Measurements from ENCODE around the gene DOCK7.
"Not testable (repeated sequence)": the region's sequence is repeated elsewhere in the genome, so short reads cannot be mapped to it uniquely, and the experiment has no call there.

Gene DOCK7

GRCh38 chr1:62528015-62528414 is 160.2 kb downstream of the DOCK7 start:
- DNase-seq (ENCODE audit: low read depth), result no peak

GRCh38 chr1:62527346-62527745 is 160.8 kb downstream of the DOCK7 start:
- not testable (repeated sequence) for DNase-seq (ENCODE audit: low read depth)

GRCh38 chr1:62523860-62524259 is 164.3 kb downstream of the DOCK7 start:
- DNase-seq (ENCODE audit: low read depth), result no peak

GRCh38 chr1:62516600-62516999 is 171.6 kb downstream of the DOCK7 start:
- DNase-seq (ENCODE audit: low read depth), result no peak

- DNase-seq (ENCODE audit: low read depth), result no peak
These were observed 173.3 kb downstream of the DOCK7 start for GRCh38 chr1:62514746-62515423.

- DNase-seq (ENCODE audit: low read depth), result no peak
These were observed 175.2 kb downstream of the DOCK7 start for GRCh38 chr1:62513013-62513412.

- DNase-seq (ENCODE audit: low read depth), result no peak
These were observed 179.2 kb downstream of the DOCK7 start for GRCh38 chr1:62509028-62509427.

GRCh38 chr1:62508187-62508758 is 179.9 kb downstream of the DOCK7 start:
- no peak for DNase-seq (ENCODE audit: low read depth)

GRCh38 chr1:62500210-62500609 is 188.0 kb downstream of the DOCK7 start:
- no peak for DNase-seq (ENCODE audit: low read depth)

- DNase-seq (ENCODE audit: low read depth), result no peak
These were observed 194.0 kb downstream of the DOCK7 start for GRCh38 chr1:62494137-62494536.

- no peak for DNase-seq (ENCODE audit: low read depth)
These were observed 194.5 kb downstream of the DOCK7 start for GRCh38 chr1:62493656-62494055.

- DNase-seq (ENCODE audit: low read depth), result no peak
These were observed 195.7 kb downstream of the DOCK7 start for GRCh38 chr1:62492521-62492920.

GRCh38 chr1:62487956-62488355 is 200.2 kb downstream of the DOCK7 start:
- no peak for DNase-seq (ENCODE audit: low read depth)

GRCh38 chr1:62484824-62485468 is 203.2 kb downstream of the DOCK7 start:
- DNase-seq (ENCODE audit: low read depth), result no peak

GRCh38 chr1:62481681-62482080 is 206.5 kb downstream of the DOCK7 start:
- no peak for DNase-seq (ENCODE audit: low read depth)

- no peak for DNase-seq (ENCODE audit: low read depth)
These were observed 211.5 kb downstream of the DOCK7 start for GRCh38 chr1:62476525-62477219.

- DNase-seq (ENCODE audit: low read depth), result no peak
These were observed 221.1 kb downstream of the DOCK7 start for GRCh38 chr1:62467092-62467491.

- DNase-seq (ENCODE audit: low read depth), result no peak
These were observed 225.8 kb downstream of the DOCK7 start for GRCh38 chr1:62462370-62462769.

GRCh38 chr1:62457955-62458354 is 230.2 kb downstream of the DOCK7 start:
- DNase-seq (ENCODE audit: low read depth), result no peak

GRCh38 chr1:62452951-62453350 is 235.2 kb downstream of the DOCK7 start:
- DNase-seq (ENCODE audit: low read depth), result no peak

- DNase-seq (ENCODE audit: low read depth), result no peak
These were observed 237.9 kb downstream of the DOCK7 start for GRCh38 chr1:62450301-62450700.

GRCh38 chr1:62448221-62448933 is 239.8 kb downstream of the DOCK7 start:
- no peak for DNase-seq (ENCODE audit: low read depth)

Data from stimulated activated CD8-positive, alpha-beta memory T cell treated with anti-CD3 and anti-CD28 coated beads, Interleukin-7, amount 100 ng/mL, for 24 hours (primary cell).